GM23338 (cell line): ENCODE results near the gene NINJ1.

Experiments
- CREB1 ChIP-seq: fragments of 250-450 bp; sonication (Bioruptor Pico); IDR thresholded peaks from 2 replicates; pipeline ENCODE4 v1.5.0; 2020; ENCODE audit warnings: low read depth, mild to moderate bottlenecking, moderate library complexity
- EZH2 ChIP-seq: fragments of 200-600 bp; sonication (generic); IDR thresholded peaks from one replicate; pipeline ENCODE4 v1.8.0; 2017; ENCODE audit warnings: antibody characterized with exemption, mild to moderate bottlenecking, low read depth; ENCODE audit not compliant: unreplicated experiment
- EZH2phosphoT487 ChIP-seq: fragments of 200-600 bp; sonication (generic); IDR thresholded peaks from one replicate; pipeline ENCODE4 v1.8.1; 2018; ENCODE audit warnings: antibody characterized with exemption; ENCODE audit not compliant: unreplicated experiment
- JUNB ChIP-seq: IDR thresholded peaks from one replicate; pipeline ENCODE4 v1.6.1; 2016; ENCODE audit warnings: antibody characterized with exemption; ENCODE audit not compliant: unreplicated experiment
- NANOG ChIP-seq: IDR thresholded peaks from 2 replicates; pipeline ENCODE4 v1.6.1; 2016; ENCODE audit warnings: antibody characterized with exemption, borderline replicate concordance
- POLR2AphosphoS5 ChIP-seq: IDR thresholded peaks from 2 replicates; pipeline ENCODE4 v1.6.1; 2016; ENCODE audit warnings: antibody characterized with exemption, low read depth
- STAT1 ChIP-seq: IDR thresholded peaks from one replicate; pipeline ENCODE4 v1.6.1; 2016; ENCODE audit warnings: antibody characterized with exemption; ENCODE audit not compliant: unreplicated experiment
- ZNF114 ChIP-seq: fragments of 250-450 bp; sonication (Bioruptor Pico); IDR thresholded peaks from 2 replicates; pipeline ENCODE4 v1.5.0; 2020; ENCODE audit warnings: mild to moderate bottlenecking, moderate library complexity
- ZNF331 ChIP-seq: fragments of 250-450 bp; sonication (Bioruptor Pico); IDR thresholded peaks from 2 replicates; pipeline ENCODE4 v1.5.0; 2020; ENCODE audit warnings: low read depth, mild to moderate bottlenecking, moderate library complexity
- TF ChIP-seq, protein P1 (sequence below), 2 experiments: fragments of 200-600 bp in 1 of 2; sonication (generic) in 1 of 2; conservative IDR thresholded peaks; 2 replicates each; pipeline versions ENCODE4 v1.5.1 to v1.6.1; 2016 to 2017; ENCODE audit warnings: antibody characterized with exemption in 2 of 2, low read depth in 2 of 2, mild to moderate bottlenecking in 2 of 2, moderate library complexity in 1 of 2
- TF ChIP-seq, protein P2 (sequence below): IDR thresholded peaks from one replicate; pipeline ENCODE4 v1.6.1; 2018; ENCODE audit warnings: antibody characterized with exemption; ENCODE audit not compliant: unreplicated experiment
- TF ChIP-seq, protein P3 (sequence below): fragments of 250-450 bp; sonication (Bioruptor Pico); IDR thresholded peaks from 2 replicates; pipeline ENCODE4 v1.5.0; 2020; ENCODE audit warnings: mild to moderate bottlenecking, moderate library complexity

DNA sequence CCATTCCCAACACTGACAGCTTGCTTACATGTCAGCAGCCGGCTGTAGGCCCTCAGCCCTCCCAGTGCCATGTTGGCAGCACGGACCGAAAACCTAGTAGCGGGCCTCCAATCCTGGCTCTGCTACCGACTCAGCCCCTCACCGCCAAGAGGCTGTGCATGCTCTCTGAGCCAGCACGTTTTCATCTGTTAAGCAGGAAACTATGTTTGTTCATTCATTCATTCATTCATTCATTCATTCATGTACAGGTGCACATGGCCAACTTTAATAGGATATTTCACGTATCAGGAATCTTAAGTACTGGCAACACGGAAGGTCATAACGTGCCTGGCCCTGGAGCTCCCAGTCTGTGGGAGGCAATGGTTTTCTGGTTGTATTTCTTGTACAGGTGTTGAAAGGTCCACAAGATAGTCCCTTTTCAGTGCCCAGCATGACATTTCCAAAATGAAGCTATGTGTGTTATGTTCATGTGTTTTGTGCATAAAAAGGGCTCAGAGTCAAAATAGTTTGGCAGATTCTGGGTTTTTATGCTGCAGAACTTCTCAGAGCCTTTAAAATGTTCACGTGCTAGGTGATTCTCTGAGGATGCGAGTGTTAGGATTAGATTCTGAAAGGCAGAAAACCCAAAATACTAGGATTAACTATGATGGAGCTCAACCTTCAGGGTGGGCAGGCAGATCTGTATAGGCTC lies 57.8 kb downstream of the NINJ1 start:
- TF ChIP-seq, protein P1, sequence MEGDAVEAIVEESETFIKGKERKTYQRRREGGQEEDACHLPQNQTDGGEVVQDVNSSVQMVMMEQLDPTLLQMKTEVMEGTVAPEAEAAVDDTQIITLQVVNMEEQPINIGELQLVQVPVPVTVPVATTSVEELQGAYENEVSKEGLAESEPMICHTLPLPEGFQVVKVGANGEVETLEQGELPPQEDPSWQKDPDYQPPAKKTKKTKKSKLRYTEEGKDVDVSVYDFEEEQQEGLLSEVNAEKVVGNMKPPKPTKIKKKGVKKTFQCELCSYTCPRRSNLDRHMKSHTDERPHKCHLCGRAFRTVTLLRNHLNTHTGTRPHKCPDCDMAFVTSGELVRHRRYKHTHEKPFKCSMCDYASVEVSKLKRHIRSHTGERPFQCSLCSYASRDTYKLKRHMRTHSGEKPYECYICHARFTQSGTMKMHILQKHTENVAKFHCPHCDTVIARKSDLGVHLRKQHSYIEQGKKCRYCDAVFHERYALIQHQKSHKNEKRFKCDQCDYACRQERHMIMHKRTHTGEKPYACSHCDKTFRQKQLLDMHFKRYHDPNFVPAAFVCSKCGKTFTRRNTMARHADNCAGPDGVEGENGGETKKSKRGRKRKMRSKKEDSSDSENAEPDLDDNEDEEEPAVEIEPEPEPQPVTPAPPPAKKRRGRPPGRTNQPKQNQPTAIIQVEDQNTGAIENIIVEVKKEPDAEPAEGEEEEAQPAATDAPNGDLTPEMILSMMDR (conservative IDR thresholded peaks at IDR 0.05; ENCODE audit: low read depth in 2 of 2) = no peak
- TF ChIP-seq CREB1 (CRISPR knock-in tag) (no peak), POLR2AphosphoS5 (no peak), EZH2 (no peak), JUNB (no peak), EZH2phosphoT487 (no peak), ZNF114 (CRISPR knock-in tag) (no peak), STAT1 (no peak), NANOG (no peak), ZNF331 (no peak)
- TF ChIP-seq, protein P2, sequence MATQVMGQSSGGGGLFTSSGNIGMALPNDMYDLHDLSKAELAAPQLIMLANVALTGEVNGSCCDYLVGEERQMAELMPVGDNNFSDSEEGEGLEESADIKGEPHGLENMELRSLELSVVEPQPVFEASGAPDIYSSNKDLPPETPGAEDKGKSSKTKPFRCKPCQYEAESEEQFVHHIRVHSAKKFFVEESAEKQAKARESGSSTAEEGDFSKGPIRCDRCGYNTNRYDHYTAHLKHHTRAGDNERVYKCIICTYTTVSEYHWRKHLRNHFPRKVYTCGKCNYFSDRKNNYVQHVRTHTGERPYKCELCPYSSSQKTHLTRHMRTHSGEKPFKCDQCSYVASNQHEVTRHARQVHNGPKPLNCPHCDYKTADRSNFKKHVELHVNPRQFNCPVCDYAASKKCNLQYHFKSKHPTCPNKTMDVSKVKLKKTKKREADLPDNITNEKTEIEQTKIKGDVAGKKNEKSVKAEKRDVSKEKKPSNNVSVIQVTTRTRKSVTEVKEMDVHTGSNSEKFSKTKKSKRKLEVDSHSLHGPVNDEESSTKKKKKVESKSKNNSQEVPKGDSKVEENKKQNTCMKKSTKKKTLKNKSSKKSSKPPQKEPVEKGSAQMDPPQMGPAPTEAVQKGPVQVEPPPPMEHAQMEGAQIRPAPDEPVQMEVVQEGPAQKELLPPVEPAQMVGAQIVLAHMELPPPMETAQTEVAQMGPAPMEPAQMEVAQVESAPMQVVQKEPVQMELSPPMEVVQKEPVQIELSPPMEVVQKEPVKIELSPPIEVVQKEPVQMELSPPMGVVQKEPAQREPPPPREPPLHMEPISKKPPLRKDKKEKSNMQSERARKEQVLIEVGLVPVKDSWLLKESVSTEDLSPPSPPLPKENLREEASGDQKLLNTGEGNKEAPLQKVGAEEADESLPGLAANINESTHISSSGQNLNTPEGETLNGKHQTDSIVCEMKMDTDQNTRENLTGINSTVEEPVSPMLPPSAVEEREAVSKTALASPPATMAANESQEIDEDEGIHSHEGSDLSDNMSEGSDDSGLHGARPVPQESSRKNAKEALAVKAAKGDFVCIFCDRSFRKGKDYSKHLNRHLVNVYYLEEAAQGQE = no peak
- TF ChIP-seq, protein P3, sequence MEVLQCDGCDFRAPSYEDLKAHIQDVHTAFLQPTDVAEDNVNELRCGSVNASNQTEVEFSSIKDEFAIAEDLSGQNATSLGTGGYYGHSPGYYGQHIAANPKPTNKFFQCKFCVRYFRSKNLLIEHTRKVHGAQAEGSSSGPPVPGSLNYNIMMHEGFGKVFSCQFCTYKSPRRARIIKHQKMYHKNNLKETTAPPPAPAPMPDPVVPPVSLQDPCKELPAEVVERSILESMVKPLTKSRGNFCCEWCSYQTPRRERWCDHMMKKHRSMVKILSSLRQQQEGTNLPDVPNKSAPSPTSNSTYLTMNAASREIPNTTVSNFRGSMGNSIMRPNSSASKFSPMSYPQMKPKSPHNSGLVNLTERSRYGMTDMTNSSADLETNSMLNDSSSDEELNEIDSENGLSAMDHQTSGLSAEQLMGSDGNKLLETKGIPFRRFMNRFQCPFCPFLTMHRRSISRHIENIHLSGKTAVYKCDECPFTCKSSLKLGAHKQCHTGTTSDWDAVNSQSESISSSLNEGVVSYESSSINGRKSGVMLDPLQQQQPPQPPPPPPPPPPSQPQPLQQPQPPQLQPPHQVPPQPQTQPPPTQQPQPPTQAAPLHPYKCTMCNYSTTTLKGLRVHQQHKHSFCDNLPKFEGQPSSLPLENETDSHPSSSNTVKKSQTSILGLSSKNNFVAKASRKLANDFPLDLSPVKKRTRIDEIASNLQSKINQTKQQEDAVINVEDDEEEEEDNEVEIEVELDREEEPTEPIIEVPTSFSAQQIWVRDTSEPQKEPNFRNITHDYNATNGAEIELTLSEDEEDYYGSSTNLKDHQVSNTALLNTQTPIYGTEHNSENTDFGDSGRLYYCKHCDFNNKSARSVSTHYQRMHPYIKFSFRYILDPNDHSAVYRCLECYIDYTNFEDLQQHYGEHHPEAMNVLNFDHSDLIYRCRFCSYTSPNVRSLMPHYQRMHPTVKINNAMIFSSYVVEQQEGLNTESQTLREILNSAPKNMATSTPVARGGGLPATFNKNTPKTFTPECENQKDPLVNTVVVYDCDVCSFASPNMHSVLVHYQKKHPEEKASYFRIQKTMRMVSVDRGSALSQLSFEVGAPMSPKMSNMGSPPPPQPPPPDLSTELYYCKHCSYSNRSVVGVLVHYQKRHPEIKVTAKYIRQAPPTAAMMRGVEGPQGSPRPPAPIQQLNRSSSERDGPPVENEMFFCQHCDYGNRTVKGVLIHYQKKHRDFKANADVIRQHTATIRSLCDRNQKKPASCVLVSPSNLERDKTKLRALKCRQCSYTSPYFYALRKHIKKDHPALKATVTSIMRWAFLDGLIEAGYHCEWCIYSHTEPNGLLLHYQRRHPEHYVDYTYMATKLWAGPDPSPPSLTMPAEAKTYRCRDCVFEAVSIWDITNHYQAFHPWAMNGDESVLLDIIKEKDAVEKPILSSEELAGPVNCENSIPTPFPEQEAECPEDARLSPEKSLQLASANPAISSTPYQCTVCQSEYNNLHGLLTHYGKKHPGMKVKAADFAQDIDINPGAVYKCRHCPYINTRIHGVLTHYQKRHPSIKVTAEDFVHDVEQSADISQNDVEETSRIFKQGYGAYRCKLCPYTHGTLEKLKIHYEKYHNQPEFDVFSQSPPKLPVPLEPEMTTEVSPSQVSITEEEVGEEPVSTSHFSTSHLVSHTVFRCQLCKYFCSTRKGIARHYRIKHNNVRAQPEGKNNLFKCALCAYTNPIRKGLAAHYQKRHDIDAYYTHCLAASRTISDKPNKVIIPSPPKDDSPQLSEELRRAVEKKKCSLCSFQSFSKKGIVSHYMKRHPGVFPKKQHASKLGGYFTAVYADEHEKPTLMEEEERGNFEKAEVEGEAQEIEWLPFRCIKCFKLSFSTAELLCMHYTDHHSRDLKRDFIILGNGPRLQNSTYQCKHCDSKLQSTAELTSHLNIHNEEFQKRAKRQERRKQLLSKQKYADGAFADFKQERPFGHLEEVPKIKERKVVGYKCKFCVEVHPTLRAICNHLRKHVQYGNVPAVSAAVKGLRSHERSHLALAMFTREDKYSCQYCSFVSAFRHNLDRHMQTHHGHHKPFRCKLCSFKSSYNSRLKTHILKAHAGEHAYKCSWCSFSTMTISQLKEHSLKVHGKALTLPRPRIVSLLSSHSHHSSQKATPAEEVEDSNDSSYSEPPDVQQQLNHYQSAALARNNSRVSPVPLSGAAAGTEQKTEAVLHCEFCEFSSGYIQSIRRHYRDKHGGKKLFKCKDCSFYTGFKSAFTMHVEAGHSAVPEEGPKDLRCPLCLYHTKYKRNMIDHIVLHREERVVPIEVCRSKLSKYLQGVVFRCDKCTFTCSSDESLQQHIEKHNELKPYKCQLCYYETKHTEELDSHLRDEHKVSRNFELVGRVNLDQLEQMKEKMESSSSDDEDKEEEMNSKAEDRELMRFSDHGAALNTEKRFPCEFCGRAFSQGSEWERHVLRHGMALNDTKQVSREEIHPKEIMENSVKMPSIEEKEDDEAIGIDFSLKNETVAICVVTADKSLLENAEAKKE = no peak
